ENCODE data around the gene TMEM150C.

TMEM150C gene

GRCh38 chr4:82469791-82470345 is 91.9 kb downstream of the TMEM150C start:
- no peak for DNase-seq

GRCh38 chr4:82467471-82467870 is 94.3 kb downstream of the TMEM150C start:
- DNase-seq: no peak

DNA sequence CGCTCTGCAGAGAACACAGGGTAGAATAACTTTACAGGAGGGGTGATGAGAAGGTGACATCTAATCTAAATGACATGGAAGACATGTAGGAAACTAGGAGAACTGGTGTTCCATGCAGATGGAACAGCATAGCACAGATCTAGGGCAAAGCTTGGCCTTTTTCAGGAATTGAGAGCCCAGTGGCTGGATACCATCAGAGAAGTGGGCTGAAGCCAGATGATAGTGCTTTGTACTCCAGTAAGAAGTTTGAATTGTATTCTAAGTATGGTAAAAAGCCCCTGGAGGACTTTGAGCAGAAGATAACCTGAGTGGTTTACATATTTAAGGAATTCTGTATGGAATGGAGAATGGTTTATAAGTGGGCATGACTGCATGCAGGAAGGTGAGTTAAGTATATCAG is 98.6 kb downstream of the TMEM150C start:
- DNase-seq: no peak

DNA sequence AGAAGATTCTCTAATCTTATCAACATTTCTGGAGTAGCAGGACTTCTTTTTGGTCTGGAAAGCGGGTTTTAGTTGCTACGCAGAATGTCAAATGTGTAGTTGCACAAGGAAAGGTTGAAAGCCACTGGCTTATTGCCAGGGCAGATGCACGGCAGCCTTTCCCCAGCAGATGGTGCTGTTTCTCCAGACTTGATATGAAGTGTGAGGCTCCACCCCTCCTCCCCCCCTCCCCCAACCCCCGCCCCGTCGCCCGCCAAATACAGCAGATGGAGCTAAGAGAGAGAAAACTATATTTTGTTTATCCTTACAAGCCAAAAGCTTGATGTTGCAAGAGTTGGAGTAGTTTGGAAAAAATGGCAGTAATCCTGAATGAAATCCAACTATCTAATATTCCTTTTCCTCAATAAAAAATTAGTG is 99.4 kb downstream of the TMEM150C start:
- peak; percentile 83 to 88 for DNase-seq

- DNase-seq: no peak
Measured at GRCh38 chr4:82461710-82462109, 100.1 kb downstream of the TMEM150C start.

- no peak for DNase-seq
Measured at GRCh38 chr4:82458729-82459128, 103.1 kb downstream of the TMEM150C start.

DNA sequence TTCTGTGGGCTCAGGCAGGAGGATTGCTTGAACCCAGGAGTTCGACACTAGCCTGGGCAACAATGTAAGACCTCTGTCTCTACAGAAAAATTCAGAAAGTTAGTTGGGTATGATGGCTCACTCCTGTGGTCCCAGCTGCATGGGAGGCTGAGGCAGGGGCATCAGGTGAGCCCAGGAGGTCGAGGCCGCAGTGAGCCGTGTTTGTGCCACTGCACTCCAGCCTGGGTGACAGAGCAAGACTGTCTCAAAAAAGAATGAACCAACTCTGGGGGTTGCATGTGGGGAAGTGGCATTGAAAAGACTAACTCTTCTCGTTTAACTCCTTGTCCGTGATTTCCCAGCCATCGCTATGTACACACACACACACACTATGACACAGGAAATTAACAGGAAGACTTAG is 104.5 kb downstream of the TMEM150C start:
- no peak for DNase-seq

DNA sequence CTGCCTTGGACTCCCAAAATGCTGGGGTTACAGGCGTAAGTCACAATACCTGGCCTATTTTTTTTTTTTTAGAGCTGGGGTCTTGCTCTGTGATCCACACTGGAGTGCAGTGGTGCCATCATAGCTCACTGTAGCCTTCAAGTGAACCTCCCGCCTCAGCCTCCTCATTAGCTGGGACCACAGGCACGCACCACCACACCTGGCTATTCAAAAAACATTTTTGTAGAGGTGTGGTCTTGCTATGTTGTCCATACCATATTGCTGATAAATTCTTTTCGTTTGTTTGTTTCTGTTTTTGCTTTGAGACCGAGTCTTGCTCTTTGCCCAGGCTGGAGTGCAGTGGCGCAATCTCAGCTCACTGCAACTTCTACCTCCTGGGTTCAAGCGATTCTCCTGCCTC is 109.8 kb downstream of the TMEM150C start:
- DNase-seq: no peak

DNA sequence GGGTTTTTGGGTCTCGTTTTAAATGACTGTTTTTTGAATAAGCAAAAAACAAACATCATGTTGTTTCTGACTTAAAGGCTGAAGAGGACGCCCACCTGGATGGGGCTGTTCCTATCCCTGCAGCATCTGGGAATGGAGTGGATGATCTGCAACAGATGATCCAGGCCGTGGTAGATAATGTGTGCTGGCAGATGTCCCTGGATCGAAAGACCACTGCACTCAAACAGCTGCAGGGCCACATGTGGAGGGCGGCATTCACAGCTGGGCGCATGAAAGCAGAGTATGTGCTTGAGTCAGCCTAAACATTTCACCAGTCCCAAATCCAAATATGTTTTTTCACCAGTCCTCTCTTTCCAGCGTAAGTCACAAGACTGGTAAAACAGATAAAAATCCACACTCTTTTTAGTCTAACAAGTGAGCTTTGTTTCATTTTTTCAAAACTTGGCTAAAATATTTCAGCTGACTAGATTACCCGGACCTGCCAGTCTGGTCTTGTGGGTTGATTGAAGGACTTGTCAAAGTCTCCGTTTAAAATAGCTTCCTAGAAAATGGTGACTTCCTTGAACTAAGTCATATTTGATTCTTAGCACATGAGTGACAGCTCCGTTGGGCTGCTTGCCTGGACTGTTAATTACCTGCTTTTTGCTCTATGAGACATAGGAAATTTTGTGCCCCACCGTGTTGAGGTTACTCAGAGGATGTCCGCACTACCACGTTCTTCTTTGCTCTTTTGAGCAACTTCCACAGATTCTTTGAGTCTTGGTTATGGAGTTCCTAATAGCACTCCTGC is 110.6 kb downstream of the TMEM150C start:
- no peak for DNase-seq

DNA sequence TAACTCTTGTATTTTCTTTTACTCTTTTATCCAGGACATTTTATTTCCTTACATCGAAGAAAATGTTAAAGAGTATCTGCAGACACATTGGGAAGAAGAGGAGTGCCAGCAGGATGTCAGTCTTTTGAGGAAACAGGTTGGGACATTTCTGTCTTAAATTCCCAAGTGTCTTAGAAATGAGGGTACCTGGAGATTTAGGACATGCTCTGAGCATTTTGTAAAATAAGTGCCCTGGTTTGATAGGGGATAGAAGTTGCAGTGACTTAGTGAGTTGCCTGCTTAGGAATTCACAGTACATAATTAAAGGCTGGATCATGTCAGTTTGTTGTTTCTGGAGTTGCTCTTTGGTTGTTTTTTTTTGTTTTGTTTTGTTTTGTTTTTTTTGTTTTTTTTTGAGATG is 113.9 kb downstream of the TMEM150C start:
- DNase-seq: no peak

- DNase-seq: no peak
Measured at GRCh38 chr4:82439088-82439487, 122.7 kb downstream of the TMEM150C start.

GRCh38 chr4:82437285-82438005 is 124.3 kb downstream of the TMEM150C start:
- DNase-seq: no peak

GRCh38 chr4:82436780-82437179 is 125.0 kb downstream of the TMEM150C start:
- no peak for DNase-seq

- DNase-seq: no peak
Measured at GRCh38 chr4:82436130-82436529, 125.7 kb downstream of the TMEM150C start.

DNA sequence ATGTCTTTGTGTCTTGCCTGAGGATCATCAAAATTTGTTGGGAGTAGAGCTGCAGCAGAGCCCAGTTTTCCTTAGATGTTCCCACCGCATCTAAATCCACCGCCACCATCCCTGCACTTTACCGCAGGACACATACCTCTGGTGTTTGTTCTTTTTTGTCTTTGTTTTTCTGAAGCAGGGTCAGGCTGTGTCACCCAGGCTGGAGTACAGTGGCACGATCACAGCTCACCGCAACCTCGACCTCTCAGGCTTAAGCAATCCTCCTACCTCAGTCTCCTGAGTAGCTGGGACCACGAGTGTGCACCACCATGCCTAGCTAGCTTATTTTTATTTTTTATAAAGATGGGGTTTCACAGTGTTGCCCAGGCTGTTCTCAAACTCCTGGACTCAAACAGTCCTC is 126.8 kb downstream of the TMEM150C start:
- no peak for DNase-seq

DNA sequence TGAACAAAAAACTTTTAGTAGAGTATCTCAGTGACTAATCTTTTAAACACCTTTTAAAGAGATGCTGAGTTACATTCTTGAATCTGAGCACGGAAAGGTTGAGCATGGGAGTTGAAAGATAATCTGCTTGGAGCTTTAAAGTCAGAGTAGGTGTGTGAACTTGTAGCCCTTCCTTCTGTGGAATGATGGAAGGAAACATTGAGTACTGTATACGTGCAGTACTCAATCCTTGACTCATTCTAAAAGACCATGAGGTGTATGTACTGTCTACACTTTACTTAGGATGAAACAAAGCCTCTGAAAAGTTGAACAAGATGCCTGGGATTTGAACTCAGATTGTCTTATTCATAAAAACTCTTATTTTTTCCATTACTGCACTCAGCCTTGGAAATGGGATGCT is 128.0 kb downstream of the TMEM150C start:
- no peak for DNase-seq
